GM19193 (cell line): Measurements from ENCODE around the gene YWHAH.

Experiments used
- POLR2A ChIP-seq: IDR thresholded peaks from 4 replicates; pipeline ENCODE4 v1.6.1; 2011; ENCODE audit not compliant: insufficient read depth, insufficient read length; ENCODE audit errors: extremely low read depth

The YWHAH gene

DNA sequence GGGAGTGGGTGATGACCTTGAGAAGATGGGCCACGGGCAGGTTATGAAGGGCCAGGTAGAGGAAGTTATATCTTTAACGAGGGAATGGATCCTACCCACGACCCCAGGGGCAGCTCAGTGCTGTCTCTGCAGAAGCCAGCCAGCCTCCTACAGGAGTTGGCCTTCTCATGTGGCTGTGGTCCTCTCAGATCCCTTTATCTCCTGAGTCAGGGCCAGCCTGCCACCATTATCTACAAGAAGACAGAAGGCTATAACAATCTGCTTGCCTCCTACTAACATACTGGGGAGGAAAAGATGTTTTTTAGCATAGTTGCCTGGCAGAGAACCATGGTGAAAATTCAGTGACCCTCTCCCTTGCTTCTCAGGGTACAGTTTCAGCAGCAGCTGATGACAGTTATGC is 7.0 kb upstream of the YWHAH start:
- TF ChIP-seq POLR2A = no peak

GRCh38 chr22:31938296-31938695 is 6.0 kb upstream of the YWHAH start:
- no peak for TF ChIP-seq POLR2A

- TF ChIP-seq POLR2A = no peak
These were observed 3.8 kb upstream of the YWHAH start for GRCh38 chr22:31940506-31940905.

DNA sequence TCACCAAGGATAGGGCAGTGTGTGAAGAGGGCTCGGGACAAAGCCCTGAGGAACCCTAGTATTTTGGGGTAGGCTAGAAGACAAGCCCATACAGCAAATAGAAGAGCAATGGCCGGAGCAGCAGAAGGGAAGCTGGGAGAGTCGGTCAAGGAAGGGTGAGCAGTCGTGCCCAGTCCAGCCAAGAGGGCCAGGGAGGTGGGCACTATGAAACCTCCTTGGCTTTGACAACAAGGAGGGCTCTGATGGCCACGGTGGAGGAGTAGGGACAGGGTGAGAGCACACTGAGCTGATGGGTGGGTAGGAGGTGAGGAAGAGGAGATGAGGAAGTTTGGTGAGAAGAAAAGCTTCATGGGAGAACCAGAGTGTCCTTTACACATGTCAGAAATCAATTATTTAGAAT is 2.2 kb upstream of the YWHAH start:
- no peak for TF ChIP-seq POLR2A

DNA sequence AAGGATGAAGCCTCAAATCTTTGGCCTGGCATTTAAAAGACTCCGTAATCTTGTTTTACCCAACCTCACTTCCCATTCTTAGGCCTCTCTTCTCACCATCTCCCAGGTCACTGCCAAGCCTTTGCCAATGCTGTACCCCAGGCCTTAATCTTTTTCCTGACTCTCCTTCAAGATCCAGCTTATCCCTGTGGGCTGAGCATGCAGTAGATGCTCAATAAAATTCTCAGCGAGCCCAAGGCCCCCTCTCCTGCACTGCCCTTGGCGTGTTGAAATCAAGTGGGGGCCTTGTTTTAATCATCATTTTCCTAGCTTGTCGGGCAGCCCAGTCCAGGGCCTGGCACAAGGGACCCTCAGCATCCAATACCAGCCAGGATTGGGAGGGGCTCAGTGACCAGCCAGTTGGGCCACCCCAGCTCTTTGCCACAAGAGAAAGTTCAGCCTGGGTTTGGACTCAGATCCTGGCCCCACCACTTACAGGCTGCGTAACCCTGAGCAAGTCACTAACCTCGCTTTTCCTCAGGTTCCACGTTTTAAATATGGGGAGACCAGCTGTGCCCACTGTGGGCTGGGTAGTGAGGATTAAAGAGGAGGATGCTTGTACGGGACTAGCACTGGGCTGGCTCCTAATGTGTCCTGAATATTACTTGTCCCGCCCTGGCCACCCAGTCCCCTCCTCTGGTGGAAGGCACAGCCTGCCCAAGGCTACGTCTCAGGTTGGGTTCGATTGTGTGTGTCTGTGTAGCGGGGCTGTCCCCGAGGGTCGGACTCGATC is 943 bp upstream of the YWHAH start:
- no peak for TF ChIP-seq POLR2A

DNA sequence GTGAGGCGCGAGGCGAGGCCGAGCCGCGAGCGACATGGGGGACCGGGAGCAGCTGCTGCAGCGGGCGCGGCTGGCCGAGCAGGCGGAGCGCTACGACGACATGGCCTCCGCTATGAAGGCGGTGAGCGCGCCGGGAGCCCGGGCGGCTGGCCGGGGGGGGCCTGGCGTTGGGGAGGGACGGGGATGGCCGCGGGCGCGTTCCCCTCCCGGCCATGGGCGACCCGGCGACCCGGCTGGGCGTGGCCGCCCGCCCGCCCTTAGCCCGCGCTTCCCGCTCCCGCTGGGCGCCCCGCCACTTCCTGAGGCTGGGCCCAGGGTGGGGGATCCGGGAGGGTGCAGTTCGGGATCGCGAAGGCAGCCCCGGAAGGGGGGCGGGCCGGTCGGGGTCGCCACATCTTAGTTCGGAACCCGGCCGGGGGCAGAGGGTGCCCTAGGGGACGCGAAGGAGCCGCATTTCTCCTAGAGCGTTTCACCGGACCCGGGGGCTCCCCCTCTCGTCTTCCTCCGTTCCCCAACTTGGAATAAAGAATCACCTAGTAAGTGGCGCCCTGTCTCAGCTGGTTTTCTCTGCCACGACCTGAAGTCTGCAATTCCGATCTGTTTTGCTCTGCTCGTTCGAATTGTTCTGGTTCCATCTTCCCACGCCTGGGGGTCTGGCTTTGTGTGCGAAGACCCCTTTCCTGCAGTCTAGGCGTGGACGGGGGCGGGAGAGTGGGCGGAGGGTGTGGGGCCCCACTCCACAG is 536 bp downstream of the YWHAH start:
- no peak for TF ChIP-seq POLR2A

- no peak for TF ChIP-seq POLR2A
These were observed 1.1 kb downstream of the YWHAH start for GRCh38 chr22:31945443-31945855.

- no peak for TF ChIP-seq POLR2A
These were observed 1.8 kb downstream of the YWHAH start for GRCh38 chr22:31945971-31946680.

DNA sequence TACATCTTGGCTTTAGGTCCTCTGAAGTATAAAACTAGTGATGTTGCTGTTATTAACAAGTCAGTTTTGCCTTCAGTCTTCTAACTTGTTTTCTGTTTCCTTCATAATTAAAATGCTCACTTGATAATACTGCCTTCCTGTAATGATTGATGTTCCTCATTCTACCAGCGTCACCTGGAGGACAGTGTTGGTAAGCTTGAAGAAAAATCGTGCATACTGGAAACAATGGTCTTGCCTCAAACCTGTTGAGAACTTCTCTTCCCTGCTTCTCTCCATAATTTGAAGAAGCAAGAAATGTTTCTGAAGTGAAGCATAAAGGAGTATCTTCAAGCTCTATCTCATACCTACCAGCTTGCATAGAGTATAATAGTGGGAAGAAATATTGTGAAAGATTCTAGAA is 3.0 kb downstream of the YWHAH start:
- TF ChIP-seq POLR2A = no peak

DNA sequence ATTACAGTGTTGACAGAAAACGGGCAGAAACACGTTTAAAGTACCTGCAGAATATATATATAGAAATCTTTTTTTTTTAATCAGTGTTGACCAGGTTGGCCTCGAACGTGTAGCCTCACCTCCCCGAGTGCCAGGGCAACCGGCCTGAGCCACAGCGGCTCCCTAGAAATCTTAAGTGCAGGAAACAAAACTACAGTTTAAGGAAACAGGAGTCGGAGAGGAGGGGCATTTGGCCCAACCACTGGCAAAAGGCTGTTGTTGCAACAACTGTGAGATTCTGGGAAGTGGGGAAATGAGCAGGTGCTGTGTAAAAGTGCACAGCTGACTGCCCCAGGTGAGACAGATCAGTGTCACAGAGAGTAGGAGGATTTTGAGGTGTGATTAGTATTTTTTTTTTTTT is 3.7 kb downstream of the YWHAH start:
- TF ChIP-seq POLR2A = no peak

GRCh38 chr22:31950226-31950625 is 5.9 kb downstream of the YWHAH start:
- no peak for TF ChIP-seq POLR2A

DNA sequence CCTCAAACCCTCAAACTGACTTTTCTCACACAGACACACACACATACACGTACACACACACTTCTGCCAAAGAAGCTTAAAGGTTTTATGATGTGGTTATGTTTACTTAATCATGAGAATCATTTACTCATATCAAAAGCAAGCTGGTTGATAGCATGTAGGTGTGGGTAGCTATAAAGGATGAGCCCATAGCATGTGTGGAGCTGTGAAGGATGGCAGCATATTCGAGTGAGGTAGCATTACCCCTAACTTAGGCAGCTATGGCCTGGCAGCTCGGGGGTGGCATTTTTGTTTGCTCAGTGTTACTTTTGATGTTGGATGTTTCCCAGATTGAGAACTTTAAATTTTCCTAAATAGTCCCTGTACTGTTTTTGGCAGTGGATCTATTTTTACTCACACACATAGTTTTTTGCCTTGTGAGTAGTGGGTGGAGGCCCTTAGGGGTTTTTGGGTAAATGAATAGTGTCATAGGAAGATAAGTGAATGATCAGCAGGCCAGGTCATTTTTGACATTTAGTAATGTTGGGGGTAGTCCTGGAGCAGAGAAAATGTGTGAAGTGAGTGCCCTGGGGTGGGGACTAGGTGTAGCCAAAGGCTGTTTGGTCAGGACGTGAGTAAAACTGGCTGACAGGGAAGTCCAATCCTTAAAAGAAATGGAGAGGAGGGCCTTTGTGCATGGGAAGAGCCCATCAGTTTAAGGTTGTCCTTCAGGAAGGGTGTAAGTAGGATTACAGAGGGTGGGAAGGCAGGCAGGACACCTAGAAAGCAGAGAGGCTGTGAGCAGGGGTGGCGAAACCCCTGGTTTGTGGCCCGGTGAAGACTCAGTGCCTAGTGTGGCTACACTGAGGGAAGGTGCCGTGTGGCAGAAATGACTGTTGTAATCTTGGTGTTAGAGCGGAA is 7.1 kb downstream of the YWHAH start:
- TF ChIP-seq POLR2A = no peak

- TF ChIP-seq POLR2A = no peak
These were observed 7.7 kb downstream of the YWHAH start for GRCh38 chr22:31952094-31952401.

DNA sequence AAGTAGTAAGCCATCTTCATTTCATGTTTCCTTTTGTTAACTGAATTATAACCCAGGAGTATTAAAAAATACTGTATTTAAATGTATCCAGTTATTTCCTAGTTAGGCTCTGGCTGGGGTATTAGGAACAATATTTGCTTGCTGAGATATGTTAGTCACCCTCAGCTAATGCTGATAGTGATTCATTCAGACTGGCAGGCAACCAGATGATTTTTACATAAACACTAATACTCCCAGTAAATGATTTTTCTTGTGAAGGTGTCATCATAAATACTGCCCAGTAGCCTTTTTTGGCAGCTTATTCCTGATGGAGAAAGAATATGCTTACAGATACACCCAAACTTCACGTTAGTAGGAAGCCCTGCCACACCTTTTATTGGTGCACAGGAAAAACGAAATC is 8.1 kb downstream of the YWHAH start:
- no peak for TF ChIP-seq POLR2A

- TF ChIP-seq POLR2A = no peak
These were observed 8.9 kb downstream of the YWHAH start for GRCh38 chr22:31953261-31953660.
